GM19468 (cell line): Measurements from ENCODE around the gene PRPF38B.
"Not testable (repeated sequence)": the region's sequence is repeated elsewhere in the genome, so short reads cannot be mapped to it uniquely, and the experiment has no call there.

Source experiments
- ATAC-seq: cut with Tn5 transposase; IDR thresholded peaks from one replicate; pipeline ENCODE4 v1.9.1; 2021; ENCODE audit warnings: mild to moderate bottlenecking, moderate library complexity, moderate number of reproducible peaks; ENCODE audit not compliant: unreplicated experiment; ENCODE audit errors: extremely low read depth

The PRPF38B gene

DNA sequence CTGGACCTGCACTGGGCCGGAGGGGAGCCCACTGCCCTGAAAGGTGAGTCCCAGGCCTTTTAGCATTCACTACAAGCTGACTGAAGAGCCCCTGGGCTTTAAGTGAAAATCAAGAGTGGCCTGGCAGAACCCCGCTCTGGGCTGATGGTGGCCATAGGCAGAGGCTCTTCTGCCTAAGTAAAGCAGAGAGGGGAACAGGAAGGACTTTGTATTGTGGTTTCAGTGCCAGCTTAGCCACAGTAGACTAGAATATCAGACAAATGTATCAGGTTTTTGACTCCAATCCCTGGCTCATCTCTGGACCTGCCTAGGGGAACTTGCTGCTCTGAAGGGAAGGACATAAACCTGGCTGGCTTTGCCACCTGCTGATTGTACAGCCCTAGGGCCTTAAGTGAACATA is 21.0 kb upstream of the PRPF38B start:
- no peak for ATAC-seq

DNA sequence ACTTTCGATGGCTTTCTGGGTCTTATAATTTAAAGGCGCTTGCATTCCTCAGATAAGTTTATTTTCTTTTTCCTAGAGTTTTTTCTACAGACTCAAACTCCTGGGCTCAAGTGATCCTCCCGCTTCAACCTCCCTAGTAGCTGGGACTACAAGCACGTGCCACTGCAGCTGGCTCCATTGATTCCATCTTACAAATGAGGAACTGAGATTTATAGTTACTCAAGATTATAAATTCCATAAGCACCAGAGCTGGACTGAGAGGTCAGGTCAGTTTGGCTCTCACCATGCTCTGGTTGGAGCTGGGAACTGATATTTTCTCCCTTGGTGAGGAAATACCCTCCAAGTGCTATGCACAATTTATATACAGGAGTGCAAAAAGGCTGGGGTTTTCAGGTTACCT is 13.4 kb upstream of the PRPF38B start:
- ATAC-seq = no peak

DNA sequence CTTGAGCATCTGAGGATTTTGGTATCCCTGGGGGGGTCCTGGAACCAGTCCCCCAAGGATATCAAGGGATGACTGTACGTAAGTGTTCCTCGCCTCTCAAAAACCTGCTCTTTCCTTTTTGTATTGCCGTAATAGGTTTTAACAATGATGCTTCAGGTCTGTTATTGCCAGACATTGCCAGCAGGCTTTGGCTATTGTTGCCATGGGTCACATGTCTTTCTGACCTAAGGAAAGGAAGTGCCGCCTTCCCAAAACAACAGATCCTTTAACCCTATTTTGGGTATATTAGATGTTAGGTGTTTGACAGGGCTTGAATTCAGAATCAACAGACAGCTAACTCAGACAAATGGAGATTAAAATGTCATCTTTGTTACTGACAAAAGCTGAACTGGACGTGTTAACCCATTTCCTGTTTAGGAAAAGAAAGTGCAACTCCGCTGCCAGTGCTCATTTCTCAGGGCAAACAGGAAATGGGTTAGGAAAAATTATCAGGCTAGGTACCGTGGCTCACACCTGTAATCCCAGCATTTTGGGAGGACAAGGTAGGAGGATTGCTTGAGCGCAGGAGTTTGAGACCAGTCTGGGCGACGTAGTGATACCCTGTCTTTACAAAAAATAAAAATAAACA is 12.4 kb upstream of the PRPF38B start:
- ATAC-seq = no peak

DNA sequence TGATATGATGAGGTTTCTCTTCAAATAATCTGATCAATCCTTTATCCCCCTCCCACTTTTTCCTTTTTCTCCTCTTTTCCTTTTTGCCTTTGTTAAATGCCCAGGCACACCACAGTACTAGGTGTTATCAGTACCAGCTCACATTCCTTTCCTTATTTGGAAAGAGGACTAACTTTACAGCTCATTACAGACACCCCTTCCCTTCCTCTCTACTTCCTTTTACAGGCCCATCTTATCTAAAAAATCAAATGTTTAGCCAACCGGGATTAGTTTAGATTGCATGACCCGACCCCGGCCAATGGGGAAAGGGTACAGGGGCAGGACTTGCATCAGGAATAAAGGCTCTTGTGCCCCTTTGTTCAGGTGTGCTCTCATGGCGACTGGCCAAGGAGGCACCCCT is 10.4 kb upstream of the PRPF38B start:
- not testable (repeated sequence) for ATAC-seq

DNA sequence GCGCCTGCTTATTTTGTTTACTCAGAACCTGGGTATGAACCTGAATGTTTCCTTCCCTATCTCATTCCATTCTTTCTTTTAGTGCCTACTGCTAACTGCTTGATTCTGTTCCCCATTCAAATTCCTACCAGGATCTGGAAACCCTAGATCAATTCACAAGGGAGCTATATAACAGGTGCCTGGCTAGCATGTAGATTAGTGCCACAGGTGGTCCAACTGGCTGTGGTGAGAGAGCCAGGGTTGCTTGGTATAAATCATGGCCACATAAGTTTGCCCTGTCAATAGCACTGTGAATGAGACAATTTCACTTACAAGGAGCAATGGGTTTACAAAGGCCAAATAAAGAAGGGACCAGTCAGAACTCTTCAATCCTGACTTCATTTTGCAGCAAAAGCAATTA is 6.6 kb upstream of the PRPF38B start:
- no peak for ATAC-seq

DNA sequence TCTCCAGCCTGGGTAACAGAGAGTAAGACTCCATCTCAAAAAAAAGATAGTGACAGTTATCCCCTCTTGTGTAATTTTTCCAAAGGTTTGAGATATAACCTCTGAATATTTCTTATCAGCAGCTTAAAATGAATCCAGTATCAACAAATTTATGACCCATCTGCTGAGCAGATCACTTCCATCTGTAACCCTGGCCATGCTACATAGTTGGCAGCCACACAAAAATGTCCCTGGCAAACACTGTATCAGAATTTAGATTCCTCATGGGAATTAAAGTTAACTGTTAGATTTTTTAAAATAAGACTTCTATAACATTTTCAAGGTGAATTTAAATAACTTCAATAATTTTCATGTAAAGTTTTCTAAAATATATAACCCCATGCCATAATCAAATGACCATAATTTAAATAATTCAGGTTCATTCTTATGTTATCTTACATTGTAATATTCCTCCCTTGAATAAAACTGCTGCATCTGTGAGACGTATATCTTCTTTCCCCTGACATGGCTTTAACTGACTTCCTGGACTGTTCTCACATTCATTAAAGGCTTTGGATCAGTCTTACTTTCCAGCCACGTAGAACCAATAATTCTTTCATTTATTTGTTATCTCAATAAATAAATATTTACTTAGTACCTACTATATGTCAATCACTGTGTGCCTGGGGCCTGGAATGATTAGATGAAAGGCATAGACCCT is 5.3 kb upstream of the PRPF38B start:
- no peak for ATAC-seq

DNA sequence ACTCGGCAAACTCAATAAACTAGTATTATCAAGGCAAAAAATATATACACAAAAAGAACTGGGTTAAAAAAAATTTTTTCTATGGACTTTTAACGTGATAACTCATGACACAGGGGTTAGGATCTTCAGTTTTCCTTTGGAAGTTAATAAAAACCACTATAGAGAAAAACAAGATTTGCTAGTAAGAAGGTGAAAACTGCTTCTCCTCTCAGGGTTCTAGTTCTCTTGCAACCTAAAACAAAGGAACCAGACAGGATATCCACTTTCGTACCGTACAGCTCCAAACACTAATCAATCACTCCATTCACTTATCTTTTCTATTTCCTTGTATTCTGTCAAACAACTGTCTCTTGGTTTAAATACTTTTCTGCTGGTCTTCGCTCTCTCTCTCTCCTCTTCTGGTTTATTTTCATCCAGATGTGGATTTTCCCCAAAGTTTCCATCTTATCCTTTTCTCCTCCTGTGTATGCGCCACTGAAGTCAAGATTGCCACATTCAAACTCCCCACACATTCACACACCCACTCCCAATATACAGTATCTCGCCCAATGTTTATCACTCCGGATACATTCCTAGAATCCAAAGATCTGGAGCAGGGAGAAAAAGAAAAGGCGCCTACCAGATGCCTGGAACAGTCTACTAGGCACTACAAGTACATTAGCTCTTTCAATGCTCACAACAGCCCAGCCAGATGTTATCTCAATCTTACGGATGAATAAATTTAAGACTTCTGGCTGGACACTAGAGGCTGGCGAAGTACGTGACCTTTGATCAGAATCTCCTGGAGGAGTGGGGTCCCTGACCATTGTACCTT is 775 bp upstream of the PRPF38B start:
- ATAC-seq = no peak

DNA sequence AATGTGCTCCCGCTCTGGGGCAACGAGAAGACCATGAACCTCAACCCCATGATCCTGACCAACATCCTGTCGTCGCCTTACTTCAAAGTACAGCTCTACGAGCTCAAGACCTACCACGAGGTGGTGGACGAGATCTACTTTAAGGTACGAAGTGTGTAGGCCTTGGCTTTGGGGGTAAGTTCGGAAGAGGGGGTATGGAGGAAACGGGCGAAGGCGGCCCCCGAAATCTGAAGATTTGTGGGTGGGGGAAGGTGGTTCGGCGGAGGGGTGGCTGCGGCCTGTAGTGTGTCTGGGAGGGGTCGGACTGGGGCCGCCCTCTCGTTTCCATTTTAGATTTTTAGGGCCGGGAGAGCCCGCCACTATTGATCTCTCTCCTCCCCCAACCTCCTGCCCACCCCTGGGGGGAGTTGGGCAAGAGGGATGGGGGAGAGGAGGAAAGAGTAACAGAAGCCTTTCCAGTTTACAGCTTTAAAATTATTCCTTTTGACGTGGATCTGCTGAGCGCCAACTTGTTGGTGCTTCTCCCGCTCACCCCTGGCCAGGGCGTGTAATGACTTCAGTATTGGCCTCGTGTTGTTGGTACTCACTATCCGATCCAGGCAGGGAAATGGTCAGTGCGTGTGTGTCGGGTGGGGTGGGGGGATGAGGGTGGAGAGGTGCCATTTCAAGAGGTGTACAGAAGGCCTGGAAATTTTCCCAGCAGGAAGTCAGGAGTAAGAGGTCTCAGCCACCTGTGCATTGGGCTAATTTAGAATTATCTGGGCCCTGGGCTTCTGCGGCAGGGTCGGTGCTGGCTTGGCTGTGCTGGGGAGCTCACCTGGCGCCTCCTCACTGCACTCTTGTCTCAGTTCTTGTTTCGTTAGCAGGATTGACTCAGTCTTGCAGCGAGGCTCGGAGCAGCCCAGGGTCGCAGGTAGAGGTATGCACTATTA is 880 bp downstream of the PRPF38B start:
- no peak for ATAC-seq

DNA sequence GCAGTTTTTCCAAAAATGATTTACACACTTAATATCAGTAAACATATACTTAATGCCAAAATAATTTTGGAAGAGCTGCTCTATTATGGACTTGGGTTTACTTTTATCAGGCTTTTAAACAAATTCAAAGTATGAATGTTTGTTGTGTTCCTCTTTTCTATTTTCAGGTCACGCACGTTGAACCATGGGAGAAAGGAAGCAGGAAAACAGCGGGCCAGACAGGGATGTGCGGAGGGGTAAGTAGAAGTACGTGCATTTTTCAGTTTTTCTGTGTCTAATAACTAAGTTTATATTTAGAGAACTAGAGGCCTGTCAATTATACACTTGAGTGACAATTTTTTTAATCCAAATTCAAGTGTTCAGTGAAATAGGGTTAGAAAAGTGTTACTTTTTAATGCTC is 3.4 kb downstream of the PRPF38B start:
- no peak for ATAC-seq

DNA sequence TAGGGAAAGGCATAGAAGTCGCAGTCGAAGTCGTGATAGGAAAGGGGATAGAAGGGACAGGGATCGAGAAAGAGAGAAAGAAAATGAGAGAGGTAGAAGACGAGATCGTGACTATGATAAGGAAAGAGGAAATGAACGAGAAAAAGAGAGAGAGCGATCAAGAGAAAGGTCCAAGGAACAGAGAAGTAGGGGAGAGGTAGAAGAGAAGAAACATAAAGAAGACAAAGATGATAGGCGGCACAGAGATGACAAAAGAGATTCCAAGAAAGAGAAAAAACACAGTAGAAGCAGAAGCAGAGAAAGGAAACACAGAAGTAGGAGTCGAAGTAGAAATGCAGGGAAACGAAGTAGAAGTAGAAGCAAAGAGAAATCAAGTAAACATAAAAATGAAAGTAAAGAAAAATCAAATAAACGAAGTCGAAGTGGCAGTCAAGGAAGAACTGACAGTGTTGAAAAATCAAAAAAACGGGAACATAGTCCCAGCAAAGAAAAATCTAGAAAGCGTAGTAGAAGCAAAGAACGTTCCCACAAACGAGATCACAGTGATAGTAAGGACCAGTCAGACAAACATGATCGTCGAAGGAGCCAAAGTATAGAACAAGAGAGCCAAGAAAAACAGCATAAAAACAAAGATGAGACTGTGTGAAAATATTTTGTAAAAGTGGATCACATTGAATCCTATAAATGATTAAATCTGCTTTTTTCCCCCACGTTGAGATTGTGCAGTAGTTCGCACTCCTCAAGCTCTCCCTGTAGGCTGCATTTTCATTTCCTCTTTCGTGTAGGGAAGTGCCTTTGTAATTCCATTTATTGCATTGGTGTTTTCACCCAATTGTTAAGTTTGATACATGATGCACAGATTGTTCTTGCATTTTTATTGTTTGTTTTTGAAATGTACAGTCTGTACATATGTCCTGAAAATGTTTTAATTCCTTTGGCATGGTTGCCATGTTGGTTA is 7.5 kb downstream of the PRPF38B start:
- ATAC-seq = no peak

DNA sequence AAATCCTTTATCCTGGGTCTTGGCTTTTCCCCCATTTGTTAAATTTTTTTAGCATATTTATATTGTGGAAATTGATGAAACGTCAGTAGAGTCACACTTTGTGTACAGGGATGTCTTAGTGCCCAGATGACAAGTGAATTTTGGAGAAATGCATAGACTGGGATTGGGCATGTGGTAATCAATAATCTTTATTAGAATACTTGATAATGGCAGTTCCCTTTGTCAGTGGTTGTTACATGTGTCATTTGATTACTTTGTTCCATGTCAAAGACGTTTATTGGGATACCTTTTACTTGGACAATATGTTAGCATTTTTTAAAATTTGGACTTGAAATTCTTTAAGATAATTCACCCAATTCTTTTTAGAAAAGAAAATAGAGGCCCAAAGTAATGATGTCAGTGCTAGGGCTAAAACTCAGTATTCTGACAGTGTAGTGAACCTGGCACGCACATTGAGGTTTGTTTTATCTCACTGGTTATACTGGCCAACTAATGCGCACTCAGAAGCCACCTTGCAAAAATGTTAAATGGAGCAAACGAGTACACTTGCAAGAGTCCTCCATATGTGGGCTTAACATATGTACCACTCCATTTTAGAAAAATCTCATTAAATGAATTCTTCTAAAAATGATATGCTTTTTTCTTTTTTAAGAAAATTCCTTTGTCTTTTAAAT is 9.2 kb downstream of the PRPF38B start:
- no peak for ATAC-seq

DNA sequence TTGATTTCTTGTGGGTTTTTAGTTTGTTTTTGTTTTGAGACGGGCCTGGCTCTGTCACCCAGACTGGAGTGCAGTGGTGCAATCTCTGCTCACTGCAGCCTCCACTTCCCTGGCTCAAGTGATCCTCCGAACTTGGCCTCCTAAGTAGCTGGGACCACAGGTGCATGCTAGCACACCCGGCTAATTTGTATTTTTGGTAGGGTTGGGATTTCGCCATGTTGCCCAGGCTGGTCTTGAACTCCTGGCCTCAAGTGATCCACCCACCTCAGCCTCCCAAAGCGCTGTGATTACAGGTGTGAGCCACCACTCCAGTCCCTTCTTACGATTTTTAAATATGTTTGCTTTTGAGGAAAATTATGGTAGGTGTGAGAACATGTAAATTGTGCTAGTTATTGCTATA is 10.0 kb downstream of the PRPF38B start:
- not testable (repeated sequence) for ATAC-seq

DNA sequence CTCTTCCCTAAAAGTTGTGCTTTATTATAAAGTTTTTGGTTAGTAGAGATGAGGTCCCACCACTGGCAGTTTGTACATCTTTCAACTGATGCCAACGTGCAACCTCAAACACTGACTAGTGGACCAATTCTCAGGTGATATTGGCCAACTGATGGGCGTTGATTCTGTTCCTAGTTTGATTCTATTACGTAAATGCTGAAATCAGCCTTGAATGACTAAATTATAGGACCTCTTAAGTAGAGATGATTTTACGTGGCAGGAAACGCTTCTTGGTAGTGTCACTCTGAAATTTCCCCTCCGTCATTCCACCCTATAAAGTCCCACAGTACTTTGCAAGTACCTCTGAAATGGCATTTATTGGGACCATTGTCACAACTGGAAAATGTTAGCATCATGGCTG is 11.8 kb downstream of the PRPF38B start:
- ATAC-seq = no peak

DNA sequence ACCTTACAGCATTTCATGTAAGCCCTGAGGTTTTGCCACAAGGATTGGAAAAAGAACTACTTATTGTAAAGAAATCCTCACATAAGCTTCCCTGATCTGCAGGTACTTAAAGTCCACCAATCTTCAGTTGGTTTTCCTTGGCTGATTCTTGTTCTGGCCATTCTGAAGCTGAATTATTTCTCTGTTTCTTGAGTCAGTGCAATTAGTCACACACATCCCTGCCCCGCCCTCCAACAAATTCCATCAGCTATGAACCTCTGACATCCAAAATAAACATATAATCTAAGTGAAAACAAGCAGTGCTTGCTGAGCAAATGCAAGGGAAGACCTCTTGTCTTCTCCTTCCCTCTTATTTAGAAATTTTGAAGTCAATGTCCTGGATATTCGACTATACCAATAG is 12.4 kb downstream of the PRPF38B start:
- ATAC-seq = no peak

DNA sequence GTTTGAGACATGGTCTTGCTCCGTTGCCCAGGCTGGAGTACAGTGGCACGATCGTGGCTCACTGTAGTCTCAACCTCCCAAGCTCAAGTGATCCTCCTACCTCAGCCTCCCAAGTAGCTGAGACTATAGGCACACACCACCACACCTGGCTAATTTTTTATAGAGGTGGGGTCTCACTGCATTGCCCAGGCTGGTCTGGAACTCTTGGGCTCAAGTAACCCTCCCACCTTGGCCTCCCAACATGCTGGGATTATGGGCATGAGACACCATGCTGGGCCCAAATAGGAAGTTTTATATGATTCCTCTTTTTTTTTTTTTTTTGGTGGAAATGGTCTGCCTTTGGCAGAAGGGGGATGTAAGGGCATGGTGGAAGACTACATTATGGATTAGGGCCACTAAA is 14.5 kb downstream of the PRPF38B start:
- ATAC-seq = no peak

DNA sequence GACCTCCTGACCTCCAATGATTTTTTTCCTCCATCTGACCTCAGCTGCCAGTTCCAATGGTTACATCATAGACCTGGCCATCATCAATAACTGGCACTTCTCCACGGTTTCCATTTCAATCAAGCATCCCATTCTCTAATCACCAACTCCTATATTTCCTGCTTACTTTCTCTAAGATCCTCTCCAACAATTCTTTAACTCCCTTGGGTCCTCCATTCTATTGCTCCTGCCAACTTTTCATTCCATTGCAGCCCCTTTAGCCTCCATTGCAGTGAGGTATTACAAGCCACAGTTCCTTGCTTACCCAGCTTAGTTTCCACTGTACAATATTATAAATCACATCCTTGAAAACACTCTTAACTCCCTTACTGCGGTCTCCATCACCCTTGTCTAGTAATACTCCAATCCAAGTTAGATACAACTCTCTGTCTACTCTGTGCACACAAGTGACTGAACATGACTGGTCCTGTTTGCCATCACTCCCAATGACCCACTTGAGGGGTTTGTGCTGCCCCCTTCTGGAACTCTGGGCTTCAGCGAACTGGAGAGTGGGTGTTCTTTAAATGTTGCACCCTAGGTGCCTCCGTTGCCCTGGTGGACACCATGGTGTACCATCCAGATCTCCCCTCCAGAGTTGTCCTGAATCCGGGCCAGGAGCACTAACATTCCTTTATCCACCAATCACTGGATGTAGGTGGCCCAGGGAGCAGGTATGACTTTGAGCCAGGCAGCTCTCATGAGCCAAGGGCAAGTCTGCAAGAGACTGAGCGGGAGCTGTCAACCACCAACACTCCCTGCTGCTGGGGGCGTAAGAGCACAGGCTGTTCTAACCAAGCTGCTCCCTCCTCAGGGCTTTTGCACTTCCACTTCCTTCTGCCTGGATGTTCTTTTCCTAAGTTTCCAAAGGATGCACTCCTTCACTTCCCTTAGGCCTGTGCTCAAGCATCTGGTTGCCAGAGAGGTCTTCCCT is 16.9 kb downstream of the PRPF38B start:
- no peak for ATAC-seq

DNA sequence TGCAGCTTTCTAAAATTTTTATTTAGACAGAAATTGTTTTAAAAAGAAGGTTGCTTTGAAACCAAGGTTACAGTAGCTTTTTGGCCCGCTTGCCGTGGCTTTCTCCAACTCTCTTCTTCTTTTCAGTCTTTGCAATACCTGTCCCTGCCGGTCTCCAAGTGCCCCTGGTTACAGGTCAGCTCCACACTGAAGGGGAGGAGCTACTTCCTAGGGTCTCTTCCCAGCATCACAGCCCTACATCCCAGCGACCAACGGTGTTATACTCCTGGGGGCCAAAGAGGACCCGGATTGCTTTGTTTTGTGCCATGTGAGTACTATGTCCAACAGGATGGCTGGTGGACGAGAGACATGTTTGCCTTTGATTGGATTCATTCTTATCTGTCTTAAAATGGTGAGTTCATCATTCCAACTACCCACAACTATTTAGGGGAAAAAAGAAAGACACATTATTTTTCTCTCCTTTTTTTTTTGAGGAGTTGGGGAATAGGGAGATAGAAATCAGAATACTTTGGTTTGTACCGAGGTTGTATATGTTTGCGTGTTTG is 20.6 kb downstream of the PRPF38B start, which contains the start of gene FNDC7:
Gene FNDC7, plus strand, starts transcription at position 303 of the 545 bp plus-strand sequence. Its CDS starts 26 bp downstream, at position 329.
- ATAC-seq = no peak
